ENCODE results near the gene RECQL5. TPM values are rescaled to one million over a fixed set of nuclear protein-coding genes. Genes with fewer than 3 reads are reported as not detected.

RECQL5 gene
- total and polyA plus RNA-seq, 2 of the 8 experiments (the other 6 are each of a cell fraction or from before 2014, with no cell fraction given), result 15.1 to 41.1 TPM

DNA sequence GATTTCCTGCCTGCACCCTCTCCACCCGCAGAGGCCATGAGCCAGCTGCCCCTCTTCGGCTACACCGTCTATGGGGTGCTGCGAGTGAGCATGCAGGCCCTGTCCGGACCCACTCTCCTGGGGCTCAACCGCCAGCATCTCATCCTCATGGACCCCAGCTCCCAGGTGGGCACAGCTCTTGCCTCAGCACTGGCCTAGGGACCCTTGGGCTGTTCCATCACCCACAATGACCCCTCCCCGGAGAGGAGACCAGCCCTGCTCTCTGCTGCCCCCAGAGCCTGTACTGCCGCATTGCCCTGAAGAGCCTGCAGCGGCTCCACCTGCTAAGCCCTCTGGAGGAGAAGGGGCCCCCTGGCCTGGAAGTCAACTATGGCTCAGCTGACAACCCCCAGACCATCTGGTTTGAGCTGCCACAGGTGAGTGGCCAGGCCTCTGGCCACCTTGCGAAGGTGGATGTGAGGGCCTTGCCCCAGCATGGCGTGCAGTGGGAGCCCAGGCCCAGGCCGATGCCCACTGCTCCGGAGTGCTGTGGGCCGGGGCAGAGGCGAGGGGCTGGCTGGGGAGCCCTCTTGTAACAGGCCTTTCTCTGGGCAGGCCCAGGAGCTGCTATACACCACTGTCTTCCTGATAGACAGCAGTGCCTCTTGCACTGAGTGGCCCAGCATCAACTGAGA is 41.0 kb downstream of the RECQL5 start (continued):
- TF ChIP-seq, protein P1, sequence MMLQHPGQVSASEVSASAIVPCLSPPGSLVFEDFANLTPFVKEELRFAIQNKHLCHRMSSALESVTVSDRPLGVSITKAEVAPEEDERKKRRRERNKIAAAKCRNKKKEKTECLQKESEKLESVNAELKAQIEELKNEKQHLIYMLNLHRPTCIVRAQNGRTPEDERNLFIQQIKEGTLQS (IDR thresholded peaks at IDR 0.05; ENCODE audit: insufficient read depth, low read depth, low read length), result no peak
- no peak for TF ChIP-seq EP300 (IDR thresholded peaks at IDR 0.05; ENCODE audit: borderline replicate concordance in 1 of 2, low read depth in 2 of 2, low read length in 2 of 2)
- TF ChIP-seq TEAD4 (IDR thresholded peaks at IDR 0.05; ENCODE audit: low read depth, low read length), result no peak

All from H1 (cell line).